LoVo (cell line): ENCODE data around the gene SLC39A12.

Experiments used
- DNase-seq: peaks from one replicate; pipeline ENCODE4 v3.0.0-alpha.2; 2016; ENCODE audit warnings: low spot score

Gene SLC39A12

DNA sequence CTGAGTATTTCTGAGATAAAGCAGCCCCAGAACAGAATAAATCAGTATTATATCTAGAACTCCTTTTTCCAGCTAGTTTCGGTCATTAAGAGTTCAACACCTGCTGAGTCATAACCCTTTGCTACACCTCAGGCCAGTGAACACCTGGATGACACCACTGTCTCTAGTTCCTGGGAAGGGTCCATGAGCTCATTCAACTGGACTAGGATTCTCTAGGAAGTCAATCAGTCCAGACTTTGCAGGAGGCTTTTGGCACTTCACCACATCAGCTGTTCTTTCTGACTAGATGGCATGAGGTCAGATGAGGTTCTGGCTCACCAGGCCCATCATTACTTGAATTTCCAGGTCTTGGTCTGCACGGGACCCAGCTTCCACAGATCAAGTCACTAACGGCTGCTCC lies 11.7 kb downstream of the SLC39A12 start:
- no peak for DNase-seq

DNA sequence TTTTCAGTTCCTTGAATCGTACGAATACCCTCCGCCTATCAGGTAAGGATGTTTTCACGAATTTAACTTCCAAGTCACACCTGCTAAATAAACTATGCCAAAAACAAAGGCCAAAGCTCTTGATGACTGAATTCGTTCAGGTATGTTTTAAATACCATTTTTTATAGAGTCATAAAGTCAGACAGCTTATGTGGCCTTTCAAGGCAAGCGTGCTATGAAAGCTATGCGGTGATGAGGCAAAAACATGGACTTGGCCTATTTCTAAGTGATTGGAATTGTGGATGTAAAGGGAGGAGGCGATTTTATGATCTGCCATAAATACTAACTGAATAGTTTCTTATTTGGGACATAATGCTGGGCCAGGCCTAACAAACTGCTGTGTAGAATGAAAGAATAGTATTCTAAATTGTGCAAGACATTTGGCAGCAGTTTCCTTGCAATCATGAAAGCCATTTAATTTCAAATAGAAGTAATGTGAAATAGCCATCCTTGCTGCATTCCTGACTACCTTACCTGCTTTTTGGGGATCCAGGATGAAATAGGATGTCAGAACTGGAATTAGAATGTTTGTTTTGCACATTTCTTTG lies 14.0 kb downstream of the SLC39A12 start:
- peak; percentile 69 for DNase-seq

DNA sequence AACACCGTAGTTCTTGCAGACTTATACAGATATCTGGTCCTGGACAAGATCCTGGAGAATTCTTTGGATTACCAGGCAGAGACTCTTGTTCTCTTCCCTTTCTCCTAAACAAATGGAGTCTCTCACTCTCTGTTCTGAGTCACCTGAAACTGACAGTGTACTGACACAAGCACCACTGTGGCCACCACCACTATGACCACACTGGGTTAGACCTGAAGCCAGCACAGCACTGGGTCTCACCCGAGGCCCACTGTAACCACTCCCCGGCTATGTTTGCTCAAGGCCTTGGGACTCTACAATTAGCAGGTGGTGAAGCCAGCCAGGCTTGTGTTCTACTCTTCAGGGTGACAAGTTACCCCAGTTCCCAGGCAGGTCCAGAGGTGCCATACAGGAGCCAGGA lies 22.8 kb downstream of the SLC39A12 start:
- no peak for DNase-seq

DNA sequence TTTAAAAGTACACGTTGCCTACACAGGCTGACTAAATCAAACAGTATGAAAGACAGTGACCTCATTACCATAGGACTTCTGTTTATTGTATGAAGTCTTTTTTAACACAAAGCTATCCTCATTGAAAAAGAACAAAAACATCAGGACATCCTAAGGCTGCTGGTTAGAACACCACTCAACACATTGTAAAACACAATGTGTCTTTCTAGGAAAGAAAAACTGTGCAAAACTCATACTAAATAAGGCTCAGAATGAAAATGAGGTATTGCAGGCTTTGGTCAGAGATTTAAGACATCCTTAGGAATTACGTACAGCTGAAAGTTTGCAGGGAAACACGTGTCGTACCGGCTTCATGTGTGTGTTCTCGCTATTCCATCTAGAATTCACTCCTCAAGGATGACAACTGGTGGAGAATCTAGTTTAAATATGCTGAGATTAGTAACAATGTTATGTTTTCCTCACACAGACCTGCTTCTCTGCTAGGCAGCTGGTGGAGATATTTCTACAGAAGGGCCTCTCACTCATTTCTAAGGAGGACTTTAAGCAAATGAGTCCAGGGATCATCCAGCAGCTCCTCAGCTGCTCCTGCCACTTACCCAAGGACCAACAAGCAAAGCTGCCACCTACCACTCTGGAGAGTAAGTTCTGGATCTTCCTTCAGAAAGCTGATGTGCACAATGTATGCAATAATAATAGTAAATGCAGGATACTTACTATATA lies 29.3 kb downstream of the SLC39A12 start:
- no peak for DNase-seq

DNA sequence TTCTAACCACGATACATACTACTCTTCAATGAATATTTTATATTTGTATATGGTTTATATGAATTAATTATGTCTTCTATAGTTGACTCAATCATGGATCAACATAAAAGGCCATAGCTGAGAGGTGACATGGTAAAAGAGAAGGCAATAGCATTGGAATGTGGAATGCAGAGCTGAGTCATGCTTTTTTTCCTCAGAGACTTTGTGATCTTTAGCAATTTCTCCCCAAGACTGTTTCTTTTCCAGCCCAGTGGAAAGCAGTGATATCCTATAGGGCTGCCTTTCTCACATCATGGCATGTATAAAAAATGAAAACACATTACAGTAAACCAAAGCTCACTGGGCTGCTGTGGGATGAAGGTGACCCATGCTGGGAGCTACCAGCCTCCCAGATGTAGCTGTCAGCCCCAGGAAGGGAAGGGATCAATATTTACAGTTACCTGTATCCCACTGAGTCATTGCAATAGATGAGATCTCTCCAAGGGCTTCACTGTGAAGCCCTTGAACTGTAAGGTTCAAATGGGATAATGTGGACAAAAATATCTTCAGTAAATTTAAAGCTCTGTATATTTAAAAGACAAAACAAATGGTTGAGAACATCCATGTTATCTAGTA lies 30.2 kb downstream of the SLC39A12 start:
- peak; percentile 38 for DNase-seq

DNA sequence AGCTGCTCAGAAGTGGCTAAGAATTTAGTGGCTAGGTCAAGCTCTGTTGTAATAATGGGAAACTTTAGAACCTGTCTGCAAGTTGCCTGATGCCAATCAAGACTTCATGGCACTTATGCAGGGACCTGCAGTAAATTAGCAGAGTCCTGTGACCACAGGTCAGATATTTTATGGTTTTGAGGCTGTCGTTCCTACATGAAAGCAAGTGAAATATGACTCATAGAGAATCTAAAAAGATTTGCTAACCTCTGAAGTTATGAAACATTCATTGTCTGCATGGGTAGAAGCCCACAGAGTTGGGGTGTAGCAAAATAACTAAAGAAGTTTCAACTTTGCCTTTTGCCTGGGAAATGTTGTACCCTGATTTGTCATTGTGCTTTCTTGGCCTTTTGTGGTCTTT lies 32.3 kb downstream of the SLC39A12 start:
- DNase-seq: peak; percentile 67

DNA sequence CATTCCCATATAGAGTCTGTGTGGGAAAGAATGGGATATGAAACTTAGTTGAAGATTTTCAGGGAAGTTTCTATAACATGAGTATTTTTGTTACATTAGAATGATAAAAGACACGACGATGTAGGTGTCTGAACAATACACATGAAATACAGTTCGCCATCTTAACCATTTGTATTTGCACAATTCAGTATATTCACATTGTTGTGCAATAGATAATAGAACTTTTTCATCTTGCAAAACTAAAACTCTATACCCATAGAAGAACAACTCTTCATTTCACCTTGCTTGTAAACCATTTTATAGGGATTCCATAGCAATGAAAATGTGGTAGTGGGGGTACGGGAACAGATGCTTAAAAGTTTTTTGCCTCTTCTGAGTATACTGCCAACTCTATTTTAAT lies 32.8 kb downstream of the SLC39A12 start:
- DNase-seq: no peak

DNA sequence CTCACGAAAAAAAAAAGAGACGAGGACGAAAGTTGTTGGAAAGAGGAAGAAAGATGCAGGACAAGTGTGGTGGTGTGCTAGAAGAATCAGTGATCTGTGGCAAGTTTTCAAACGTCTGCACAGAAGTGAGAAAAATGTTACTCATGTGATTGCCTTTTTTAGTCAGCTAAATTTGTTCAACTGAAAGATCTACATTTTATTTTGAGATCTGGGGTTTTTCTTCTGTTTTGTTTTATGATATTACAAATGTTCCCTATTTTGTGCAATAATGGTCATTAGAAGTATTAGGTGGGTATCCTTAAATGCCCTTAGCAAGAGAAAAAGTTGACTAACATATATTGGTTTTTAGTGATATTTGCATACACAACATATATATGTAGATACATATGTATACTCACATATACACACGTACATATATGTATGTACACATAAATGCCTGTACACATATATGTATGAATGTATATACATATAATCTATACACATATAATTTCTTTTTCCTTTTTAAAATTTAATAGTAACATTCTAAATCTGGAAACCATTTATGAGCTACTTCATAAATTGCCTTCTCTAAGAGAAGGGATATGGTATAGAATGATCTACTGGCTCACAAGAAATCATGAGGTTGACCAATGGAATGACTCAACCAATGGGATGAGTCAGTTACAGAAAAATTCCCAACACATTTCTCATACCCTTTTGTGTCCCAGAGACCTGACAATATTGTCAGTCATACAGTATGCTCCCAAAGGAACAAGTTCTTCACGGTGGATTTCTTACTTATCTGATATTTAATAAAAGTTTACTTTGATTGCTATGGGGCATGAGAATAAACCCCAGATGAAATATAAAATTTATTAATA lies 38.4 kb downstream of the SLC39A12 start:
- peak; percentile 55 for DNase-seq

DNA sequence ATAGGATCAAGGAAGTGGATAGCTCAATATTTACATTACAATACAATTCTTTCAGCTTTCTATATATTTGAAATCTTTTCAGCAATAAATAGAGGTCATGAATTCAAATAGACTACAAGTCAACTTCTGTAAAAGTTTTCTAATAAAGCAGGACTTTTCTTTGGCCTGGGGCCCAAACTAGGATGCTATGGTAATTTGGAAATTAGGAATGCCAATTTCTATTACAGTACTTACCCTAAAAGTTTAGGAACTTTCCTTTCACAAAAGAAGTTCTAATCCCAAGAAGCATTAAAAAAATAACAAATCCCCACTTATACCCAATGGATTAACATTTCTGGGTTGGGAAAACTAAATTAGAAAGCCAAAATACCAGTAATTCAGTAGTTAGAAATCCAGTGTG lies 40.5 kb downstream of the SLC39A12 start:
- DNase-seq: no peak

DNA sequence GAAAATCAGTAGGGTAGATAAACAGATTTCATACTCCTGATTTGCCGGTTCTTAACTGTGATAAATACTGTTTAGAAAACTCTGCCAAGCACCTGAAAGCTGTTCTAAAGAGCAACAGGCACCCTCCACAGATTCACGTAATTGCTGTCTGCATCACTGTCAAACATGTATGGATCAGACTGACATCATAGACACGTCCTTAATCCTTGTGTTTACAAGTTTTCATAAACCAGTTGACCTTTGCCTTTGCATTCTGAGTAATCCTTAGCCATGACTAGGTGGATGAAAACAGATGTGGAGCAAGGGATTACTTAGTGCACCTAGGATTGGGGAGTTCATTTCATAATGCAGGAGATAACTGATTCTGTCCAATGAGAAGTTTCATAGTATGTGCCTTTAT lies 41.6 kb downstream of the SLC39A12 start:
- peak; percentile 45 for DNase-seq

DNA sequence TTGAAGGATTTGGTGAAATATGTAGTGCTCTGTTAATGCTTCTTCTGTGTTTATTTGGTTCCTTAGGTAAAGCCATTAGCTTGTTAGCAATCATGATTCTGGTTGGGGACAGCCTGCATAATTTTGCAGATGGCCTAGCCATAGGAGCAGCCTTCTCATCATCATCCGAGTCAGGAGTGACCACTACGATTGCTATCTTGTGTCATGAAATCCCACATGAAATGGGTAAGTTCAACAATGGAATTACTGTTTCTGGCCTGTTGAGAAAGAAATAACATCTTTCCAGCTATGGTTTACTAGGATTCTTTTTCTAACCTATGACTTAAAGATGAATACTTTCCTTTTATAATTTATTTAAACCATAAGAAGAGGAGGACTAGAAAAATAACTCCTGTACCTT lies 48.9 kb downstream of the SLC39A12 start:
- no peak for DNase-seq

DNA sequence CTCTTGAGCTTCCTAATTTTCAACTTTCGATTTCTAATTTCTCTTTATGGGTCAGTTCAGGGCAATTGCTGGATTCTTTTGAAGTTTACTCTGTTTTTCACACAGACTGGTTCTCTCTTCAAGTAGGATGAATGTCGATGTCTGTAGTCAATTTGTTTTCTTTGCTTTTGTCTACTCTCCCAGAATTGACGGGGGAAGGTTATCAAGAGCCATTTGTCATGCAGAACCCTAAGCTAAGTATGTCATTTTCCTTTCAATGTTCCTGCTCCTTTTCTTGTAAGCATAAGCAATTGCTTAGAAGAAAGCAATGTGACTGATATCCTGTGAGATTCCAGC lies 53.7 kb downstream of the SLC39A12 start:
- no peak for DNase-seq

DNA sequence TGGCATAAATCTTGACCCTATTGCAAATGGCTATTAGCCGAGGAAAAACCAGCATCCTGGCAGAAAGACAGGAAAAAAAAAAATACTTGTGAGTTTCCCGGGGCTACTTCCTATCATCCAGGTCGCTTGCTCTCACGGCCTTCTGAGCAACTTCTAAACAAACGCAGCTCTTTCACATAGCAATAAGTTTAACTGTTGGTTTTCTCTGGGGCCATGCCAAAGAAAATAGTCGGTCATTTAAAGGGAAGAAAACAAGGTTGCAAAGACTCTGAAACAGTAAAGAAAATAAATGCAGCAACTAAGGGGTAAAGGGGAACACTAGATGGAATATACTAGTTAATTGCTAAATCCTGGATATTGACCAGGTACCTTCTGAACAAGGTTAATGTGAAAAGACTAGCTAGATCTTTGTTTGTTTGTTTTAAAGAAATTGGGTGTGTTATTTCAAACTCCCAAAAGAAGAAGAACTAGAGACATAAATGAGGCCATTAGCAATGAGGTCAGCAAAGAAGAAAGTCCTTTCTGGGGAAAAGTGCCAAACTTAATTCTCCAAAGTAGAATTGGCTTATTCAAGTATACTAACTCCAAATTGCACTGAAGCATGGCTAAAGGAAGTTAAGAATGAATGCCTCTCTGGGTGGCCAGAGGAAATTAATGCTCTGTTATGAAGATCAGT lies 54.2 kb downstream of the SLC39A12 start:
- peak; percentile 28 for DNase-seq

DNA sequence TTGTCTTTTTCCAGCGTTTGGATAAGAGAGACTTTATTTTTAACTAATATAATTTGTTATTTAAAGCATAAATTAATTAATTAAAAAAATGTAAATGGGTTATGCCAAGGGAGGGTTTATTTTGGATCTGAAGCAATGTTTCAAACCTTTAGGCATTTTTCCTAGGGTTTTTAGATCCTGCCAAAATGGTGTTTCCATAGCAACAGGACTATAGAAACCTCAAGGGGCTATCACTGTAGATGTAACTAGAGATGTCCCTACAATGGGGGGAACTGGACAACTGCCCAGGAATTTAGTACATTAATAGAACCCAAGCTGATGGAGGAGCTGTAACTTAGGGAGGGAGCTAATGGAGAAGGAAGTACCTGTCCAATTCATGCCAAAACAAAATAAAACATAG lies 57.3 kb downstream of the SLC39A12 start:
- DNase-seq: no peak

DNA sequence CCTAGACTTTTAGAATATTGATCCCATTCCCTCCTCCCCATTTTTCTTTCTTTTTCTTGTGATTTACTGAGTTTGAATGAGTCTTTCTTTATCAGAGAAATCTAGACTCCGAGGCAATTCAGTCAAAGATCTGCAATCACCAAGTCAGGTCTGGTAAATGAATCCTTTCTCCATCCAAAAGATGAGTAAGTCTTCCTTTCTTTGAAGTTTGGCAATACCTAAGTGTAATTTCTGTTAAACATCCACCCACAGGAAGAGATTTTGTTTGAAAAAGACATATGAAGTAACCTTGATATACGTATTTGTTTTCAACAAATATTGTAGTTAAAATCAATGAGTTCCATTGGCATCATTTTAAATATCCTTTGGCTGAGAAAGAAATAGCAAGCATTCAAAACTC lies 58.3 kb downstream of the SLC39A12 start:
- DNase-seq: no peak

DNA sequence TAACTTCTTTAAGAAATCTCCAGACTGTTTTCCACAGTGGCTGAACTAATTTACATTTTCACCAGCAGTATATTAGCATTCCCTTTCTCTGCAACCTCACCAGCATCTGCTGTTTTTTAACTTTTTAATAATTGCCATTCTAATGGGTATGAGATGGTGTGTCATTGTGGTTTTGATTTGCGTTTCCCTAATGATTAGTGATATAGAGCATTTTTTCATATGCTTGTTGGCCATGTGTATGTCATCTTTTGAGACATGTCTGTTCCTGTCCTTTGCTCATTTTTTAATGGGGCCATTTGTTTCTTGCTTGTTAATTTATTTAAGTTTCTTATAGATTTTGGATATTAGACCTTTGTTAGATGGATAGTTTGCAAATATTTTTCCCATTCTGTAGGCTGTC lies 68.8 kb downstream of the SLC39A12 start:
- no peak for DNase-seq

DNA sequence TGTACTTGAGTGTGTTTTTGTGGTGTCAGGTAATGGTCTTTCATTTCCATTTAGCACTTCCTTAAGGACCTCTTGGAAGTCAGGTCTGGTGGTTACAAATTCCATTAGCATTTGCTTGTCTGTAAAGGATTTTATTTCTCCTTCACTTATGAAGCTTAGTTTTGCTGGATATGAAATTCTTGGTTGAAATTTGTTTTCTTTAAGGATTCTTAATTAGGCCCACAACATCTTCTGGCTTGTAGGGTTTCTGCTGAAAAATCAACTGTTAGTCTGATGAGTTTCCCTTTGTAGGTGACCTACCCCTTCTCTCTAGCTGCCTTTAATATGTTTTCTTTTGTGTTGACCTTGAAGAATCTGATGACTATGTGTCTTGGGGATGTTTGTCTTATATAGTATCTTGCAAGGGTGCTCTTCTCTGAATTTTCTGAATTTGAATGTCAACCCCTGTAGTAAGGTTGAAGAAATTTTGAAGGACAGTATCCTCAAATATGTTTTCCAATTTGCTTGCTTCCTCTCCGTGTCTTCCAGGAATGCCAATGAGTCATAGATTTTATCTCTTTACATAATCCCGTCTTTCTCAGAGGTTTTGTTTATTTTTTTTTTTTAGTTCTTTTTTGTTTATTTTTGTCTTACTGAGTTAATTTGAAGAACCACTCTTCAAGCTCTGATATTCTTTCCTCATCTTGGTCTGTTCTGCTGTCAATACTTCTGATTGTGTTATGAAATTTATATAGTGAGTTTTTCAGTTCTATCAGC lies 70.2 kb downstream of the SLC39A12 start:
- no peak for DNase-seq

DNA sequence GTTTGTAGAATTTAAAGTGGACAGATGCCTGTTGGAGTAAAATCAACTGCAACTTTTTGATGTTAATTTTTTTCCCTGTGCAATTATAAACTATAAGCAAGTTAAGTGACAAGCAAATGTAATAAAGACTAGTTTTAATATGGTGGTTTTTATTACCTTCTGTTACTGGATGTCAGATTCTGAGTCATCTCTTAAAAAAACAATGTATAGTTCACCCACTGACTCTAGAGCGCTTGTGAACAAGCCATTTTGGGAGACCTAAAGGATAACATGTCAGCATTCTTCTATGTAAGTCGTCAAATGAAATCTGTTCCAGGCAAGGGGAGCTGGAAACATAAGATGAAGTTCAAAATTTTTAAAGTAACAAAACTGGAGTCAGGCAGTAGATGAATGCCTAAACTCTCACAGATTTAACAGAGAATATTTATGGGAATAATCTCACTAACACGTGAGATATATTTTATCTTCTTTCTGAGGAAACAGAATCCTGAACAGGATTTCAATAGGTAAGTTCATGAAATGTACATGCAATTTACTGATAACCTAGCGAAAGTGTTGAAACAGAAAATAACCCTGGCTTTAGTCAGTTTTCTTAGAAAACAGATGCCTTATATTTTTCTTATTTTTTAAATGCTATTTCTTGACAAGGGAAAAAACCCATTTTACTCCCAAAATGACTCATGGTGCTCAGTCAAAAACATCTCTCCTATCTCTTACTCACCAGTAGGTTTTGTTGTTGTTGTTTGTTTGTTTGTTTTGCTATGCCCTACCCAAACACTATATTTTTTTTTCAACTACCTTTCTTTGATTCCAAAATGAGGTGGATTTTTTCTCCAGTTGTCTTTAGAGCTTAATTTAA lies 91.7 kb downstream of the SLC39A12 start:
- peak; percentile 26 for DNase-seq

DNA sequence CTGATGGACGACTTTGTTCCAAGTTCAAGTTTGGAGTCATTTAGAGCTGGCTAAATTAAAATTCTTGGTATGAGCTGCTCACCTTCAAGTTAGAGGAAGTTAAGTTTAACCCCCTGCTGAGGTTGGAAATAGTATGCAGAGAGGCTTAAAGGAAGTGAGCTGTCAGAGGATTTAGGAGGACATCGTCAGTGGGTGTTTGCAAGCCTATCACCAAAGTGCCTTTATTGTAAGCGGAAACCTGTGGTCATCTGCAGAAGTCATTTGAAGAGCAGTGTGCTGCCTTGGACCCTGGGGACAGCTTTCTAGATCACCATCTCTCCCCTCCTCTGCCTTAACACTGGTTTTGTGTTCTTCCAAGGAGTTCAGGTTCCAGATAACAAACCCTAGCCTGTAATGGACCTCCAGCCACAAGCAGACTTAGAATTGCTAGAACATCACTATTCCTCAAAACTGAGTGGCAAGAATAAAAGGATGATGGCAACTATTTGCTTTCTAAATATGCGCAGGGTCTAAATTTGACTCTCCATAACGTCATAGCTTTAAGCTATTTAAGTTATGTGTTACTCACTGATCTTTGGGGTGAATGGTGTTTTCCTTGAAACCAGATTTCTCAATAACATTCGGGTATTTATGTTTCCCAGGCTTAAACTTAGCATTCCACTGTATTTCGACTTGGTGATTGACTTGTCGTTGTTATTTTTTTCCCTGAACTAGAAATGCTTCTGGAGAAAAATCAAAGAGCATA lies 93.4 kb downstream of the SLC39A12 start:
- no peak for DNase-seq

DNA sequence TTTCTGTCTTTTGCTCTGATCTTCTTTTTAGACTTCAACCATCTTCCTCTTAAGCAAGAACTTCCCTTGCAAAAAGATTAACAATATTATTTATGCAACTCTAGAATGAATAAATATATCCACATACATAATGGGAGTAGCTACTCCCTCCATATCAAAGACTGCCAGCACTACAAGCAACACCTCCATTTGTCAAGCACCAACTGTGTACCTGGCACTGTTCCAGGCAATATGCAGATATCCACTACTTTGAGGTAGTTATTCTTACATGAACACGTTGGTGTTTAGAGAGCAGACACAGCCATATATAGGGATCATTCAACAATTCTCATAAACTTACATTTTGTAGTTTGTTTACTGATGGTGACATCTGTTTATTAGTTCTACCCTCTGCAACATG lies 104.9 kb downstream of the SLC39A12 start:
- no peak for DNase-seq
